Esophagus (tissue), 2 donors: ENCODE data around the gene L1CAM. TPM values are rescaled to one million over a fixed set of nuclear protein-coding genes. Genes with fewer than 3 reads are reported as not detected.
A peak's percentile ranks its signal among the peaks of the same experiment; 100 is the strongest.
"Not testable (repeated sequence)": the region's sequence is repeated elsewhere in the genome, so short reads cannot be mapped to it uniquely, and the experiment has no call there.

ENCODE experiments used
- H3K27ac ChIP-seq, 2 donors: one replicate each; pipeline ENCODE4 v1.5.1; 2013; ENCODE audit warnings: low read depth in 2 of 2, mild to moderate bottlenecking in 2 of 2, inconsistent platforms in 1 of 2, low read length in 1 of 2, moderate library complexity in 1 of 2
- H3K27me3 ChIP-seq, 2 donors: one replicate each; pipeline ENCODE4 v1.6.1; 2013; ENCODE audit warnings: low read length in 2 of 2, control low read depth in 1 of 2, mild to moderate bottlenecking in 1 of 2; ENCODE audit not compliant: insufficient read depth in 2 of 2, control insufficient read depth in 1 of 2
- H3K36me3 ChIP-seq, 2 donors: one replicate each; pipeline ENCODE4 v1.6.1; 2013; ENCODE audit warnings: low read length in 1 of 2; ENCODE audit not compliant: control insufficient read depth in 2 of 2, insufficient read depth in 2 of 2
- H3K4me1 ChIP-seq, 2 donors: one replicate each; pipeline ENCODE4 v1.6.1; 2013; ENCODE audit warnings: low read length in 1 of 2; ENCODE audit not compliant: control insufficient read depth in 2 of 2, insufficient read depth in 2 of 2
- H3K4me3 ChIP-seq, 2 donors: one replicate each; pipeline ENCODE4 v1.5.1; 2013; ENCODE audit warnings: low read length in 2 of 2, mild to moderate bottlenecking in 2 of 2, low read depth in 1 of 2, moderate library complexity in 1 of 2
- H3K9me3 ChIP-seq, 2 donors: one replicate each; pipeline ENCODE4 v1.6.1; 2013; ENCODE audit warnings: mild to moderate bottlenecking in 2 of 2, low read depth in 1 of 2, low read length in 1 of 2, moderate library complexity in 1 of 2; ENCODE audit not compliant: control insufficient read depth in 2 of 2, insufficient read depth in 1 of 2
- WGBS, 2 donors: extraction: QIAGEN DNeasy Blood & Tissue Kit; methylation state at CpG; one replicate each; pipeline ENCODE4 v1.1.7; 2013; 5-methylcytosine and 5-hydroxymethylcytosine counted together
- polyA plus RNA-seq, 2 donors: library from polyadenylated mRNA; stranded (reverse); fragments of 200-250 nt; gene quantifications; one replicate each; pipeline ENCODE4 v1.2.3, GENCODE V29; 2013
- donor health status: healthy with polysubstance abuse.
- donor health status: Bipolar disorder and iron deficiency.

Gene L1CAM
- polyA plus RNA-seq, 2 donors: 0.88 to 1.4 TPM

GRCh38 chrX:153818571-153819383 is 67.2 kb downstream of the L1CAM start:
- 6 to 22% methylated on average over 56 to 67 of the region's 67 CpGs for WGBS, 2 donors
- peak overlapping the region; percentile 28 to 29 for H3K4me3 ChIP-seq
- peaks cover 0 to 3% of the 10 kb centered on the region in 2 donors for H3K9me3 ChIP-seq
- peaks cover 0 to 3% of the 10 kb centered on the region in 2 donors for H3K27me3 ChIP-seq
- no peaks in the 10 kb centered on the region for H3K36me3 ChIP-seq
- H3K27ac ChIP-seq: no peak overlapping the region
- H3K4me1 ChIP-seq: peaks cover 2 to 3% of the 10 kb centered on the region in 2 donors

- H3K4me3 ChIP-seq, H3K27ac ChIP-seq, H3K36me3 ChIP-seq, H3K9me3 ChIP-seq, H3K27me3 ChIP-seq, H3K4me1 ChIP-seq: not testable (repeated sequence)
- 93% methylated on average over 9 of the region's 9 CpGs for WGBS, 2 donors
These were observed 67.9 kb downstream of the L1CAM start for GRCh38 chrX:153818064-153818463.

DNA sequence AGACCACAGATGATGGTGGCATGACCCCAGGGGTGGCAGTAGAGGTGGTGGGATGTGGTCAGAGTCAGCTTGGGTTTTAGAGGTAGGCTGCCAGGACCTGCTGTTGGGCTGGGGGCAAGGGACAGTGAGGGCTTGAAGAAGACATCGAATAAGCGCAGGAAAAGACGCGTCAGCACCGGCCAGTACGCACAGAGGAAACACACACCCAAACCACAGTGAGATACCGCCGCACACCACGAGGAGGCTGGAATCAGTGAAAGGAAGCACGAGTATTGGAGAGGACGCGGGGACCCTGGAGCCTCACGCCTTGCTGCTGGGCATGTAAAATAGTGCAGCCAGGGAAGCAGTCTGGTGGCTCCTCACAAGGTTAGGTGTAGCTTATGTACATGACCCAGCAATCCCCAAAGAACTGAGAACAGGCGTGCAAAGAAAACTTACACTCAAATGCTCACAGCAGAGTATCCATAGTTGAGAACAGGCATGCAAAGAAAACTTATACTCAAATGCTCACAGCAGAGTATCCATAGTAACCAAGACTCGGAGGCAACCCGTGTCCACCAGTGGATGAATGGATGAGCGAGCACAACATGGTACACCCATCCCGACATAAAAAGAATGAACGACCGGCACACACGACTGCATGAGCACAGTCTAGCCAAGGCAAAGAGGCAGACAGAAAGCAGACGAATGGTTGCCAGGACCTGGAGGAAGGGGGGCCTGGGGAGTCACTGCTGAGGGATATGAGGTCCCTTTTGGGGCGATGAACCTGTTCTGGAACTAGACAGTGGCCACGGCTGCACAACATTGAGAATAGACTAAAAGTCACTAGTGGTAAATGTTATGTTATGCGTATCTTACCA is 68.9 kb downstream of the L1CAM start:
- Histone ChIP-seq H3K27me3 (peaks cover 0 to 4% of the 10 kb centered on the region in 2 donors), H3K4me1 (peaks cover 2 to 3% of the 10 kb centered on the region in 2 donors), H3K9me3 (peaks cover 0 to 5% of the 10 kb centered on the region in 2 donors), H3K27ac (no peak overlapping the region), H3K4me3 (no peak overlapping the region), H3K36me3 (no peaks in the 10 kb centered on the region)
- 76 to 81% methylated on average over 25 of the region's 25 CpGs for WGBS, 2 donors

DNA sequence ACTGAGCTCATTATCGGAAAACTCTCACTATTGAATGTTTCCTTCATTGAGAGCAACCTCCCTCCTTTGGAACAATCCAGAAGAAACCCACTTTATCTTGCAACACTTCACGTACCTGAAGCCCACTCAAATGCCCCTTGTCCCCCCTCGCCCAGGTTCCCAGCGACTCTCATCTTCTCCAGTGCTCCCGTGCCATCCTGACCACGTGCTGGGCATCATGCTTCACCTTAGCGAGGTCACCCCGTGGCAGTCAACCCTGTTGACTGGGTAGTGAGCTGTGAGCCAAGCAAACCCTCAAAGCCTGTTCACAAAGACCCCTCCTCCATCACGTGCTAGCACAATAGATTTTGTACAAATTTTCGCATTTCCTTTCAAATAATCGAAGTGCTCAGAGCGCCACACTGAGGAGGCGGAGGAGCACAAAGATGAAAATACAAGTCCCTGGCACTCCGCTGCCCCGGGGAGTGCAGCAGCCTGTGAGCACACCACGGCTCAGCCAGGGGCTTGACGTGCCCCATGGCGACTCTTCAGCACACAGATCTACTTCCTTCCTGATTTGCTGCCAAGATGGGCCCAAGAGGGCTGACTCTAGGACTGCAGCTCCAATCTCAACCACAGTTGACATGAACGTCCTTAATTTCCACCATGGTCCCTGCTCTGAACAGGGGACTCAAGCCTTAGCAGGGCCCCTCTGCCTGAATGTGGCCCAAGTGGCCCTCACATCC is 71.2 kb downstream of the L1CAM start:
- H3K4me1 ChIP-seq: peaks cover 2 to 3% of the 10 kb centered on the region in 2 donors
- H3K27me3 ChIP-seq: peaks cover 0 to 5% of the 10 kb centered on the region in 2 donors
- H3K27ac ChIP-seq: no peak overlapping the region
- H3K9me3 ChIP-seq: peaks cover 0 to 5% of the 10 kb centered on the region in 2 donors
- no peaks in the 10 kb centered on the region for H3K36me3 ChIP-seq
- 75 to 76% methylated on average over 19 of the region's 19 CpGs for WGBS, 2 donors
- no peak overlapping the region for H3K4me3 ChIP-seq

DNA sequence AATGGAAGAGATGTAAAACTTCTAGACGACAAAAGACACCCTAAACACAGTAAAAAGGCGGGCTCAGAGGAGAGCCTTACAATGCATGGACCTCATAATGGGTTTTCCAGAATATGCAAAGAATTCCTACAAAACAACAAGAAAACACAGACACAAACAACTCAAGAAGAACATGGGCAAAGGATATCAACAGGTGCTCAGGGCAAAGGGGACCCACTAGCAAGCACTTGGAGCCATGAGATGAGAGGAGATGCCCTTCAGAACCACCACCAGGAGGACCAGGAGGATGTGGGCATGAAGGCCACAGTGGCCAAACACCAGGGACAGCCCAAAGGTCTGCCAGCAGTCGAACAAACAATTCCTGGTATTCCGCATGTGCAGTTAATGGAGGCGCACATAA is 72.8 kb downstream of the L1CAM start:
- peaks cover 0 to 5% of the 10 kb centered on the region in 2 donors for H3K9me3 ChIP-seq
- 86 to 96% methylated on average over 5 of the region's 5 CpGs for WGBS, 2 donors
- no peaks in the 10 kb centered on the region for H3K4me1 ChIP-seq
- no peak overlapping the region for H3K27ac ChIP-seq
- H3K36me3 ChIP-seq: no peaks in the 10 kb centered on the region
- no peak overlapping the region for H3K4me3 ChIP-seq
- peaks cover 0 to 5% of the 10 kb centered on the region in 2 donors for H3K27me3 ChIP-seq

- Histone ChIP-seq H3K27me3 (peaks cover 0 to 5% of the 10 kb centered on the region in 2 donors), H3K4me1 (peaks cover 0 to 2% of the 10 kb centered on the region in 2 donors), H3K9me3 (peaks cover 0 to 3% of the 10 kb centered on the region in 2 donors), H3K27ac (no peak overlapping the region), H3K4me3 (no peak overlapping the region), H3K36me3 (no peaks in the 10 kb centered on the region)
- WGBS, 2 donors: 53 to 58% methylated on average over 14 of the region's 14 CpGs
These were observed 73.8 kb downstream of the L1CAM start for GRCh38 chrX:153812220-153812619.

Other genes with a start within 250 kb of the L1CAM start
- gene DUSP9, start 239.0 kb downstream of the L1CAM start, polyA plus RNA-seq: under 1 TPM; 0.18 to 0.46 TPM
- gene PNCK, start 212.4 kb downstream of the L1CAM start, polyA plus RNA-seq: 1 to 10 TPM; 5.0 to 6.4 TPM
- 10 to 100 TPM; 33.0 to 41.4 TPM for gene SLC6A8, start 198.2 kb downstream of the L1CAM start, polyA plus RNA-seq
- 100 to 1,000 TPM in 1 of 2 donors, 10 to 100 TPM in 1; 98.8 to 185 TPM for gene BCAP31, start 161.8 kb downstream of the L1CAM start, polyA plus RNA-seq
- 1 to 10 TPM; 1.8 to 2.9 TPM for gene ABCD1, start 161.3 kb downstream of the L1CAM start, polyA plus RNA-seq
- gene PLXNB3, start 121.9 kb downstream of the L1CAM start, polyA plus RNA-seq: 10 to 100 TPM in 1 of 2 donors, 1 to 10 TPM in 1; 5.1 to 12.4 TPM
- gene SRPK3, start 105.1 kb downstream of the L1CAM start, polyA plus RNA-seq: under 1 TPM; 0.15 to 0.35 TPM
- gene IDH3G, start 91.8 kb downstream of the L1CAM start, polyA plus RNA-seq: 10 to 100 TPM; 39.3 to 51.9 TPM
- 100 to 1,000 TPM; 308 to 359 TPM for gene SSR4, start 91.5 kb downstream of the L1CAM start, polyA plus RNA-seq
- gene PDZD4, start 55.6 kb downstream of the L1CAM start, polyA plus RNA-seq: 1 to 10 TPM; 2.3 to 4.0 TPM
- under 1 TPM; 0.45 to 0.68 TPM for gene AVPR2, start 18.5 kb upstream of the L1CAM start, polyA plus RNA-seq
- 10 to 100 TPM; 10.6 to 23.4 TPM for gene ARHGAP4, start 40.1 kb upstream of the L1CAM start, polyA plus RNA-seq
- 100 to 1,000 TPM in 1 of 2 donors, 10 to 100 TPM in 1; 86.6 to 104 TPM for gene NAA10, start 48.9 kb upstream of the L1CAM start, polyA plus RNA-seq
- gene RENBP, start 58.5 kb upstream of the L1CAM start, polyA plus RNA-seq: 1 to 10 TPM; 1.4 to 1.6 TPM
- gene HCFC1, start 85.6 kb upstream of the L1CAM start, polyA plus RNA-seq: 10 to 100 TPM; 13.0 to 15.9 TPM
- gene TMEM187, start 86.6 kb upstream of the L1CAM start, polyA plus RNA-seq: 1 to 10 TPM; 2.5 to 3.3 TPM
- gene IRAK1, start 133.7 kb upstream of the L1CAM start, polyA plus RNA-seq: 10 to 100 TPM; 58.8 to 61.8 TPM
- gene MECP2, start 211.5 kb upstream of the L1CAM start, polyA plus RNA-seq: 10 to 100 TPM in 1 of 2 donors, 1 to 10 TPM in 1; 9.3 to 13.0 TPM